ENCODE measurements around the gene SUPT3H.

Gene SUPT3H

GRCh38 chr6:44779130-44779826 lies 598.5 kb downstream of the SUPT3H start:
- DNase-seq = no peak

All from amniotic stem cell (primary cell).